ENCODE data around the gene EVC2. TPM values are rescaled to one million over a fixed set of nuclear protein-coding genes. Genes with fewer than 3 reads are reported as not detected.

EVC2 gene
- polyA plus RNA-seq, 1 donor (not counting 4 experiments of a cell fraction or from before 2014, with no cell fraction given): 1.7 TPM

GRCh38 chr4:5638976-5639375, 69.4 kb downstream of the EVC2 start:
- Histone ChIP-seq H3K4me3 (ENCODE audit: control insufficient read depth in 2 of 3, extremely low read depth in 1 of 3, insufficient read depth in 2 of 3, low read depth in 1 of 3, low read length in 3 of 3) (no peak overlapping the region), H3K79me2 (ENCODE audit: control insufficient read depth, insufficient read depth, low read length) (no peaks in the 10 kb centered on the region), H3K4me1 (ENCODE audit: control insufficient read depth, extremely low read depth, insufficient read depth, low read length) (peaks cover 49% of the 10 kb centered on the region), H2AFZ (ENCODE audit: control insufficient read depth, low read length) (no peak overlapping the region), H4K20me1 (ENCODE audit: control insufficient read depth, extremely low read depth, insufficient read depth, low read length) (no peaks in the 10 kb centered on the region), H3K36me3 (ENCODE audit: control insufficient read depth in 2 of 2, extremely low read depth in 1 of 2, insufficient read depth in 2 of 2, low read length in 2 of 2) (peaks cover 3 to 6% of the 10 kb centered on the region in 2 experiments), H3K27me3 (ENCODE audit: control insufficient read depth, extremely low read depth, insufficient read depth, low read length) (no peaks in the 10 kb centered on the region), H3K27ac (ENCODE audit: control insufficient read depth, insufficient read depth, low read length) (peak overlapping the region; percentile 74), H3K4me2 (ENCODE audit: control insufficient read depth, extremely low read depth, insufficient read depth, low read depth, low read length) (no peak overlapping the region), H3K9me3 (ENCODE audit: control insufficient read depth, low read depth, low read length) (peaks cover 3% of the 10 kb centered on the region), H3K9ac (ENCODE audit: control insufficient read depth, extremely low read depth, insufficient read depth, low read length) (peak overlapping the region; percentile 5), H3K9me1 (ENCODE audit: control insufficient read depth, extremely low read depth, insufficient read depth, low read length) (no peaks in the 10 kb centered on the region)
- DNase-seq (ENCODE audit: low read depth, low spot score) (no peak), FAIRE-seq (peak; percentile 90)
- dilution Hi-C loops (cut with MboI; ENCODE audit: extremely low pct_ligation_motif_present, low sequenced_read_pairs): no loop called here
- TF ChIP-seq CTCF (optimal IDR thresholded peaks at IDR 0.05 in 1 of 3, IDR thresholded peaks at IDR 0.05 in 1 of 3, conservative IDR thresholded peaks at IDR 0.05 in 1 of 3; ENCODE audit: extremely low read depth in 1 of 3, insufficient read depth in 2 of 3, low read length in 3 of 3) (no peak), EZH2 (IDR thresholded peaks at IDR 0.05; ENCODE audit: low read length) (no peak)

GRCh38 chr4:5638316-5638715, 70.0 kb downstream of the EVC2 start:
- H3K9ac ChIP-seq (ENCODE audit: control insufficient read depth, extremely low read depth, insufficient read depth, low read length): peak overlapping the region; percentile 42
- H4K20me1 ChIP-seq (ENCODE audit: control insufficient read depth, extremely low read depth, insufficient read depth, low read length): no peaks in the 10 kb centered on the region
- no peaks in the 10 kb centered on the region for H3K9me1 ChIP-seq (ENCODE audit: control insufficient read depth, extremely low read depth, insufficient read depth, low read length)
- no peaks in the 10 kb centered on the region for H3K27me3 ChIP-seq (ENCODE audit: control insufficient read depth, extremely low read depth, insufficient read depth, low read length)
- DNase-seq (ENCODE audit: low read depth, low spot score) (peak; percentile 77), FAIRE-seq (peak; percentile 88)
- H3K4me3 ChIP-seq (ENCODE audit: control insufficient read depth in 2 of 3, extremely low read depth in 1 of 3, insufficient read depth in 2 of 3, low read depth in 1 of 3, low read length in 3 of 3): no peak overlapping the region
- dilution Hi-C loops (cut with MboI; ENCODE audit: extremely low pct_ligation_motif_present, low sequenced_read_pairs): no loop called here
- H2AFZ ChIP-seq (ENCODE audit: control insufficient read depth, low read length): no peak overlapping the region
- H3K9me3 ChIP-seq (ENCODE audit: control insufficient read depth, low read depth, low read length): peaks cover 5% of the 10 kb centered on the region
- no peak for TF ChIP-seq CTCF (optimal IDR thresholded peaks at IDR 0.05 in 1 of 3, IDR thresholded peaks at IDR 0.05 in 1 of 3, conservative IDR thresholded peaks at IDR 0.05 in 1 of 3; ENCODE audit: extremely low read depth in 1 of 3, insufficient read depth in 2 of 3, low read length in 3 of 3)
- TF ChIP-seq EZH2 (IDR thresholded peaks at IDR 0.05; ENCODE audit: low read length): no peak
- peaks cover 49% of the 10 kb centered on the region for H3K4me1 ChIP-seq (ENCODE audit: control insufficient read depth, extremely low read depth, insufficient read depth, low read length)
- peak overlapping the region; percentile 74 for H3K27ac ChIP-seq (ENCODE audit: control insufficient read depth, insufficient read depth, low read length)
- no peaks in the 10 kb centered on the region for H3K79me2 ChIP-seq (ENCODE audit: control insufficient read depth, insufficient read depth, low read length)
- H3K4me2 ChIP-seq (ENCODE audit: control insufficient read depth, extremely low read depth, insufficient read depth, low read depth, low read length): peak overlapping the region; percentile 23
- H3K36me3 ChIP-seq (ENCODE audit: control insufficient read depth in 2 of 2, extremely low read depth in 1 of 2, insufficient read depth in 2 of 2, low read length in 2 of 2): peaks cover 6 to 10% of the 10 kb centered on the region in 2 experiments
